A549 (cell line): Measurements from ENCODE around the gene CD300LF. TPM values are rescaled to one million over a fixed set of nuclear protein-coding genes. Genes with fewer than 3 reads are reported as not detected.

Source experiments
- ATAC-seq, 2 experiments: fragments of 200-7000 bp in 1 of 2; fragments of >200 bp in 1 of 2; cut with Nextera tagmentation in 1 of 2; cut with Tn5 transposase in 1 of 2; 3 replicates each; pipeline versions ENCODE4 v1.8.0 to v1.9.1; 2018 to 2020; ENCODE audit warnings: mild to moderate bottlenecking in 1 of 2, moderate library complexity in 1 of 2
- CTCF ChIA-PET: fragments of 300-600 bp; sonication (Branson Sonifier 250); formaldehyde crosslinking; extraction: SDS; loops from one replicate; lab custom pipeline; 2021; ENCODE audit warnings: antibody characterized with exemption, inconsistent platforms; lab: Yijun Ruan, JAX
- POLR2A ChIA-PET: fragments of 350-600 bp; formaldehyde crosslinking; extraction: SDS; loops from one replicate; lab custom pipeline; 2021; ENCODE audit warnings: antibody characterized with exemption, inconsistent platforms; lab: Yijun Ruan, JAX
- DNase-seq, 2 experiments: peaks; one replicate each; pipeline versions ENCODE4 v3.0.0 to v3.0.0-alpha.2; 2011 to 2016; ENCODE audit warnings: low read depth in 1 of 2, low spot score in 1 of 2
- FAIRE-seq: peaks from 2 replicates; lab custom pipeline; 2011; peaks lifted over from hg19 to GRCh38; lab: Jason Lieb, UNC
- H3K27ac ChIP-seq, 2 experiments: fragments of >200 bp; sonication (Bioruptor Twin); formaldehyde crosslinking; 3 replicates each; pipeline ENCODE4 v1.5.1; 2016 to 2017
- H3K4me1 ChIP-seq: fragments of >200 bp; sonication (Bioruptor Twin); formaldehyde crosslinking; 3 replicates; pipeline ENCODE4 v1.6.1; 2016
- H3K4me2 ChIP-seq: fragments of >200 bp; sonication (Bioruptor Twin); formaldehyde crosslinking; 3 replicates; pipeline ENCODE4 v1.6.1; 2016
- H3K4me3 ChIP-seq: fragments of >200 bp; sonication (Bioruptor Twin); formaldehyde crosslinking; 3 replicates; pipeline ENCODE4 v1.5.1; 2016
- H3K9me3 ChIP-seq: fragments of >200 bp; sonication (Bioruptor Twin); formaldehyde crosslinking; 3 replicates; pipeline ENCODE4 v1.6.1; 2016
- BCL3 ChIP-seq: fragments of >200 bp; sonication (Bioruptor Twin); formaldehyde crosslinking; IDR thresholded peaks from 3 replicates; pipeline ENCODE4 v1.6.1; 2016
- CBX2 ChIP-seq: fragments of 200-600 bp; sonication (generic); IDR thresholded peaks from 2 replicates; pipeline ENCODE4 v1.6.1; 2016; ENCODE audit warnings: low read depth, mild to moderate bottlenecking, borderline replicate concordance
- CEBPB ChIP-seq, 2 experiments: fragments of >200 bp in 1 of 2; sonication (Bioruptor Twin) in 1 of 2; formaldehyde crosslinking in 1 of 2; IDR thresholded peaks; 2 replicates each; pipeline ENCODE4 v1.6.1; 2012 to 2016
- CHD2 ChIP-seq: fragments of 150-350 bp; IDR thresholded peaks from 2 replicates; pipeline ENCODE4 v1.6.1; 2014; ENCODE audit warnings: low read length; ENCODE audit not compliant: partially characterized antibody
- CHD4 ChIP-seq: fragments of 200-600 bp; sonication (generic); IDR thresholded peaks from 2 replicates; pipeline ENCODE4 v1.6.1; 2016; ENCODE audit warnings: antibody characterized with exemption, mild to moderate bottlenecking, borderline replicate concordance
- CTCF ChIP-seq: fragments of >200 bp; sonication (Bioruptor Twin); formaldehyde crosslinking; IDR thresholded peaks from 3 replicates; pipeline ENCODE4 v1.5.1; 2016
- ELK1 ChIP-seq: fragments of 150-350 bp; IDR thresholded peaks from 2 replicates; pipeline ENCODE4 v1.6.1; 2014; ENCODE audit warnings: low read depth, mild to moderate bottlenecking, low read length
- FOSB ChIP-seq: fragments of 250-450 bp; sonication (Bioruptor Pico); IDR thresholded peaks from 2 replicates; pipeline ENCODE4 v1.5.0; 2020; ENCODE audit warnings: mild to moderate bottlenecking, moderate library complexity
- FOSL2 ChIP-seq, 2 experiments: fragments of 450-650 bp in 1 of 2; fragments of >200 bp in 1 of 2; sonication (Bioruptor Twin) in 1 of 2; formaldehyde crosslinking; IDR thresholded peaks; 2 replicates each; pipeline versions ENCODE4 v1.5.0 to v1.6.1; 2016 to 2020; ENCODE audit warnings: mild to moderate bottlenecking in 1 of 2, moderate library complexity in 1 of 2
- HES2 ChIP-seq: fragments of >200 bp; sonication (Bioruptor Twin); formaldehyde crosslinking; IDR thresholded peaks from 2 replicates; pipeline ENCODE4 v1.6.1; 2016
- HEYL ChIP-seq: fragments of 250-450 bp; sonication (Bioruptor Pico); IDR thresholded peaks from 2 replicates; pipeline ENCODE4 v1.8.0; 2021; ENCODE audit warnings: mild to moderate bottlenecking, moderate library complexity
- KDM1A ChIP-seq: fragments of 200-600 bp; sonication (generic); IDR thresholded peaks from 2 replicates; pipeline ENCODE4 v1.6.1; 2016; ENCODE audit warnings: low read depth, mild to moderate bottlenecking
- MAX ChIP-seq: IDR thresholded peaks from 2 replicates; pipeline ENCODE4 v1.6.1; 2012
- MAZ ChIP-seq: fragments of 150-350 bp; IDR thresholded peaks from 2 replicates; pipeline ENCODE4 v1.6.1; 2014; ENCODE audit warnings: antibody characterized with exemption, low read depth, low read length, borderline replicate concordance
- NFE2L2 ChIP-seq: fragments of 150-350 bp; conservative IDR thresholded peaks from 2 replicates; pipeline ENCODE4 v1.6.1; 2014; ENCODE audit warnings: low read length
- NPAS2 ChIP-seq: fragments of 250-450 bp; sonication (Bioruptor Pico); IDR thresholded peaks from 2 replicates; pipeline ENCODE4 v1.8.0; 2022; ENCODE audit warnings: mild to moderate bottlenecking, moderate library complexity, borderline replicate concordance
- NR3C1 ChIP-seq: fragments of >200 bp; sonication (Bioruptor Twin); formaldehyde crosslinking; IDR thresholded peaks from 3 replicates; pipeline ENCODE4 v1.6.1; 2017
- POLR2AphosphoS2 ChIP-seq: conservative IDR thresholded peaks from 2 replicates; pipeline ENCODE4 v1.6.1; 2012; ENCODE audit warnings: low read length, improper control_type of control experiment, inconsistent platforms
- RARB ChIP-seq: fragments of 250-450 bp; sonication (Bioruptor Pico); IDR thresholded peaks from 2 replicates; pipeline ENCODE4 v1.8.0; 2021; ENCODE audit warnings: mild to moderate bottlenecking, moderate library complexity
- RCOR1 ChIP-seq: fragments of 150-350 bp; IDR thresholded peaks from 2 replicates; pipeline ENCODE4 v1.6.1; 2014; ENCODE audit warnings: antibody characterized with exemption, low read length, low read depth
- RFX5 ChIP-seq: fragments of 450-650 bp; IDR thresholded peaks from 2 replicates; pipeline ENCODE4 v1.7.1; 2014; ENCODE audit warnings: antibody characterized with exemption, mild to moderate bottlenecking, moderate library complexity
- SMC3 ChIP-seq: fragments of >200 bp; sonication (Bioruptor Twin); formaldehyde crosslinking; IDR thresholded peaks from 3 replicates; pipeline ENCODE4 v1.6.1; 2018; ENCODE audit warnings: inconsistent platforms
- USF2 ChIP-seq: fragments of 450-650 bp; IDR thresholded peaks from 2 replicates; pipeline ENCODE4 v1.6.1; 2014; ENCODE audit warnings: antibody characterized with exemption
- ZC3H11A ChIP-seq: fragments of 450-650 bp; IDR thresholded peaks from 2 replicates; pipeline ENCODE4 v1.6.1; 2014; ENCODE audit warnings: antibody characterized with exemption, mild to moderate bottlenecking
- ZNF302 ChIP-seq: fragments of 250-450 bp; sonication (Bioruptor Pico); IDR thresholded peaks from 2 replicates; pipeline ENCODE4 v1.9.0; 2021; ENCODE audit warnings: inconsistent platforms, mild to moderate bottlenecking, moderate library complexity
- WGBS: methylation state at CpG from one replicate; pipeline ENCODE4 v1.1.6; 2017; ENCODE audit errors: missing lambda C conversion rate; 5-methylcytosine and 5-hydroxymethylcytosine counted together
- polyA plus RNA-seq, 4 experiments: library from polyadenylated mRNA; depleted of rRNA in 3 of 4; stranded (reverse); fragments of >200 nt; fragmentation: RNase III in 1 of 4; extraction: RNeasy Plus Mini Kit Qiagen cat#74134 plus additional on column Dnase treatment in 1 of 4; gene quantifications; 2 replicates in 3 of 4; 3 replicates in 1 of 4; pipeline ENCODE4 v1.2.3, GENCODE V29; 2011 to 2017

CD300LF gene
- polyA plus RNA-seq, 2 of the 4 experiments (the other 2 are of a cell fraction), result not detected

GRCh38 chr17:74757931-74758847 lies 45.5 kb upstream of the CD300LF start:
- CTCF ChIA-PET, result interaction anchor here (0.5 to 34.9 kb wide), 9 partner anchors 4 to 539 kb away, joined by 3 to 705 read pairs (median 4); partner anchors contain the start of genes NAT9, NHERF1 and RAB37

GRCh38 chr17:74757502-74757901 lies 44.8 kb upstream of the CD300LF start:
- 91% methylated on average over 3 of the region's 3 CpGs for WGBS
- TF ChIP-seq CEBPB (IDR thresholded peaks at IDR 0.05) (no peak), ZNF302 (CRISPR knock-in tag) (no peak), MAX (no peak), NFE2L2 (no peak), HES2 (no peak), ELK1 (no peak), MAZ (no peak), ZC3H11A (no peak), RFX5 (no peak), CBX2 (no peak), NPAS2 (CRISPR knock-in tag) (no peak), RCOR1 (no peak), RARB (CRISPR knock-in tag) (no peak), HEYL (CRISPR knock-in tag) (no peak), CTCF (no peak), SMC3 (no peak), CHD2 (no peak), POLR2AphosphoS2 (no peak)
- Histone ChIP-seq H3K4me2 (peak overlapping the region; percentile 66), H3K4me1 (peaks cover 56% of the 10 kb centered on the region), H3K9me3 (no peaks in the 10 kb centered on the region), H3K27ac (peak overlapping the region; percentile 57 to 79; a peak in 5 of 6 replicates), H3K4me3 (no peak overlapping the region)
- DNase-seq (no peak), FAIRE-seq (no peak), ATAC-seq (peak in 1 of 2 experiments; percentile 7; a peak in 2 of 6 replicates)
- ChIA-PET CTCF (interaction anchor here (1.0 to 34.9 kb wide), 7 partner anchors 3 to 191 kb away, joined by 3 to 705 read pairs (median 16); partner anchors contain the start of genes NAT9, NHERF1 and RAB37), POLR2A (no interaction called here)

More at GRCh38 chr17:74757931-74758847, 45.5 kb upstream of the CD300LF start:
- Histone ChIP-seq H3K9me3 (no peaks in the 10 kb centered on the region), H3K4me3 (no peak overlapping the region), H3K4me1 (peaks cover 58% of the 10 kb centered on the region), H3K4me2 (peak overlapping the region; percentile 66), H3K27ac (peak overlapping the region; percentile 57 to 79)
- 58% methylated on average over 26 of the region's 26 CpGs for WGBS
- POLR2A ChIA-PET, result interaction anchor here (0.5 to 2.8 kb wide), 2 partner anchors 9 to 17 kb away, joined by 3 to 12 read pairs; no protein-coding TSS in a partner anchor
- peak in 1 of 2 experiments; percentile 37; a peak in 3 of 6 replicates for ATAC-seq
- no peak for FAIRE-seq
- peak in 1 of 2 experiments; percentile 61 for DNase-seq
- no peak for TF ChIP-seq CHD4
- TF ChIP-seq NR3C1, result no peak
- no peak for TF ChIP-seq FOSL2 (IDR thresholded peaks at IDR 0.05)
- TF ChIP-seq FOSL2 (CRISPR knock-in tag; IDR thresholded peaks at IDR 0.05), result no peak
- TF ChIP-seq BCL3, result no peak
- TF ChIP-seq KDM1A, result no peak
- TF ChIP-seq USF2, result no peak
- TF ChIP-seq MAX, result no peak
- no peak for TF ChIP-seq POLR2AphosphoS2
- no peak for TF ChIP-seq FOSB (CRISPR knock-in tag)
- TF ChIP-seq, all 56 proteins: peak for 0
